Neural progenitor cell (in vitro differentiated cells): ENCODE measurements around the gene ZMYND12. TPM values are rescaled to one million over a fixed set of nuclear protein-coding genes. Genes with fewer than 3 reads are reported as not detected.

Source experiments
- DNase-seq: peaks from one replicate; pipeline ENCODE4 v3.0.0-alpha.2; 2016; ENCODE audit warnings: low spot score
- H2AFZ ChIP-seq: fragments of 200-600 bp; sonication (generic); replicated peaks from 2 replicates; pipeline ENCODE4 v1.6.1; 2016; ENCODE audit warnings: antibody characterized with exemption
- H3F3A ChIP-seq: fragments of 200-600 bp; sonication (generic); 2 replicates; pipeline ENCODE4 v1.6.1; 2016; ENCODE audit warnings: antibody characterized with exemption, low read depth
- H3K27ac ChIP-seq: fragments of 200-600 bp; sonication (generic); 2 replicates; pipeline ENCODE4 v1.5.1; 2016; ENCODE audit warnings: mild to moderate bottlenecking
- H3K27me3 ChIP-seq: fragments of 200-600 bp; sonication (generic); 2 replicates; pipeline ENCODE4 v1.6.1; 2016; ENCODE audit warnings: mild to moderate bottlenecking, moderate library complexity
- H3K36me3 ChIP-seq: fragments of 200-600 bp; sonication (generic); 2 replicates; pipeline ENCODE4 v1.5.1; 2016
- H3K4me1 ChIP-seq: fragments of 200-600 bp; sonication (generic); 2 replicates; pipeline ENCODE4 v1.6.1; 2016; ENCODE audit warnings: mixed run types
- H3K4me2 ChIP-seq: fragments of 200-600 bp; sonication (generic); 2 replicates; pipeline ENCODE4 v1.6.1; 2016
- H3K4me3 ChIP-seq: fragments of 200-600 bp; sonication (generic); 2 replicates; pipeline ENCODE4 v1.5.1; 2016
- H3K79me2 ChIP-seq: fragments of 200-600 bp; sonication (generic); 2 replicates; pipeline ENCODE4 v1.6.1; 2016; ENCODE audit warnings: low read depth
- H3K9ac ChIP-seq: fragments of 200-600 bp; sonication (generic); 2 replicates; pipeline ENCODE4 v1.6.1; 2016
- H3K9me3 ChIP-seq: fragments of 200-600 bp; sonication (generic); 2 replicates; pipeline ENCODE4 v1.5.1; 2016; ENCODE audit warnings: low read depth
- H4K20me1 ChIP-seq: fragments of 200-600 bp; sonication (generic); 2 replicates; pipeline ENCODE4 v1.6.1; 2016; ENCODE audit warnings: low read depth
- H3K27ac Mint-ChIP-seq: 3 replicates; pipeline ENCODE4 v1.8.0; 2021; ENCODE audit warnings: mixed read lengths
- H3K27me3 Mint-ChIP-seq: 2 replicates; pipeline ENCODE4 v1.8.0; 2022; ENCODE audit warnings: low read depth, mild to moderate bottlenecking, inconsistent platforms, moderate library complexity, mixed read lengths; ENCODE audit not compliant: insufficient read depth
- H3K36me3 Mint-ChIP-seq: 3 replicates; pipeline ENCODE4 v1.8.0; 2021; ENCODE audit warnings: mixed read lengths
- H3K4me1 Mint-ChIP-seq: 3 replicates; pipeline ENCODE4 v1.8.0; 2021; ENCODE audit warnings: mixed read lengths
- H3K4me3 Mint-ChIP-seq: 3 replicates; pipeline ENCODE4 v1.8.0; 2021; ENCODE audit warnings: mild to moderate bottlenecking, moderate library complexity, mixed read lengths
- H3K9me3 Mint-ChIP-seq: 3 replicates; pipeline ENCODE4 v1.8.0; 2020; ENCODE audit warnings: mixed read lengths
- CTCF ChIP-seq: fragments of 200-600 bp; sonication (generic); IDR thresholded peaks from 2 replicates; pipeline ENCODE4 v1.5.1; 2017; ENCODE audit warnings: antibody characterized with exemption, mild to moderate bottlenecking
- EZH2 ChIP-seq: fragments of 200-600 bp; sonication (generic); IDR thresholded peaks from 2 replicates; pipeline ENCODE4 v1.6.1; 2017; ENCODE audit warnings: antibody characterized with exemption, mild to moderate bottlenecking, moderate library complexity
- EZH2phosphoT487 ChIP-seq: fragments of 200-600 bp; sonication (generic); IDR thresholded peaks from 2 replicates; pipeline ENCODE4 v1.6.1; 2017; ENCODE audit warnings: antibody characterized with exemption
- total RNA-seq: library from RNA; depleted of rRNA; stranded (reverse); fragments of >200 nt; gene quantifications from 2 replicates; pipeline ENCODE4 v1.2.3, GENCODE V29; 2015; ENCODE audit warnings: low replicate concordance

The ZMYND12 gene
- total RNA-seq, 1 donor from 2014 or later = 1.3 TPM

GRCh38 chr1:42414551-42415496 lies 41.0 kb downstream of the ZMYND12 start:
- Histone ChIP-seq H3K4me1 (peaks cover 14% of the 10 kb centered on the region), H3K4me2 (no peak overlapping the region), H3K9me3 (no peaks in the 10 kb centered on the region), H4K20me1 (no peaks in the 10 kb centered on the region), H3F3A (peaks cover 11% of the 10 kb centered on the region), H3K27me3 (no peaks in the 10 kb centered on the region), H3K36me3 (no peaks in the 10 kb centered on the region), H3K9ac (no peak overlapping the region), H3K4me3 (no peak overlapping the region), H3K27ac (no peak overlapping the region), H2AFZ (no peak overlapping the region), H3K79me2 (no peaks in the 10 kb centered on the region)
- Mint-ChIP-seq H3K4me1 (peaks cover 6% of the 10 kb centered on the region), H3K4me3 (no peak overlapping the region), H3K9me3 (no peaks in the 10 kb centered on the region), H3K27ac (no peak overlapping the region), H3K36me3 (no peaks in the 10 kb centered on the region), H3K27me3 (peaks cover 2% of the 10 kb centered on the region)
- no peak for DNase-seq
- no peak for TF ChIP-seq EZH2
- TF ChIP-seq CTCF = no peak
- TF ChIP-seq EZH2phosphoT487 = no peak

- H3K36me3 ChIP-seq = no peaks in the 10 kb centered on the region
- no peaks in the 10 kb centered on the region for H3K36me3 Mint-ChIP-seq
- H3K27me3 ChIP-seq = no peaks in the 10 kb centered on the region
Measured at GRCh38 chr1:42403880-42404400, 51.9 kb downstream of the ZMYND12 start.

GRCh38 chr1:42399315-42400100 lies 56.3 kb downstream of the ZMYND12 start:
- no peaks in the 10 kb centered on the region for H3K4me1 Mint-ChIP-seq
- Histone ChIP-seq H3K9ac (no peak overlapping the region), H4K20me1 (no peaks in the 10 kb centered on the region), H3K27me3 (no peaks in the 10 kb centered on the region), H3K4me2 (no peak overlapping the region), H3K4me1 (no peaks in the 10 kb centered on the region), H3K9me3 (no peaks in the 10 kb centered on the region), H3K27ac (no peak overlapping the region), H3K79me2 (no peaks in the 10 kb centered on the region), H2AFZ (no peak overlapping the region), H3K36me3 (no peaks in the 10 kb centered on the region), H3K4me3 (no peak overlapping the region), H3F3A (no peaks in the 10 kb centered on the region)
- TF ChIP-seq CTCF (no peak), EZH2 (no peak), EZH2phosphoT487 (no peak)
- H3K9me3 Mint-ChIP-seq = no peaks in the 10 kb centered on the region
- no peak for DNase-seq
- H3K36me3 Mint-ChIP-seq = no peaks in the 10 kb centered on the region
- H3K27me3 Mint-ChIP-seq = no peaks in the 10 kb centered on the region
- no peak overlapping the region for H3K27ac Mint-ChIP-seq
- H3K4me3 Mint-ChIP-seq = no peak overlapping the region

More at GRCh38 chr1:42403880-42404400, 51.9 kb downstream of the ZMYND12 start:
- no peak overlapping the region for H2AFZ ChIP-seq
- peaks cover 3% of the 10 kb centered on the region for H3K27me3 Mint-ChIP-seq
- H3K4me3 ChIP-seq = no peak overlapping the region
- no peaks in the 10 kb centered on the region for H3K9me3 ChIP-seq
- no peaks in the 10 kb centered on the region for H3K9me3 Mint-ChIP-seq
- no peak overlapping the region for H3K4me3 Mint-ChIP-seq
- no peaks in the 10 kb centered on the region for H3K4me1 Mint-ChIP-seq
- no peak overlapping the region for H3K9ac ChIP-seq
- H3K79me2 ChIP-seq = no peaks in the 10 kb centered on the region
- H3K27ac Mint-ChIP-seq = no peak overlapping the region
- no peak for DNase-seq
- TF ChIP-seq EZH2phosphoT487 (no peak), EZH2 (no peak), CTCF (peak; percentile 21)
- H3F3A ChIP-seq = no peaks in the 10 kb centered on the region
- no peak overlapping the region for H3K4me2 ChIP-seq
- H3K4me1 ChIP-seq = no peaks in the 10 kb centered on the region
- no peak overlapping the region for H3K27ac ChIP-seq
- no peaks in the 10 kb centered on the region for H4K20me1 ChIP-seq
